IMR-90 (cell line): ENCODE results near the gene SNX22. TPM values are rescaled to one million over a fixed set of nuclear protein-coding genes. Genes with fewer than 3 reads are reported as not detected.
A peak's percentile ranks its signal among the peaks of the same experiment; 100 is the strongest.

Experiments used
- ATAC-seq: fragments of 200-7000 bp; cut with Tn5 transposase; 2 replicates; pipeline ENCODE4 v1.9.1; 2020; ENCODE audit warnings: low read depth, mild to moderate bottlenecking, moderate library complexity
- BruUV-seq: library from RNA; stranded (reverse); fragments of 400-500 nt; replicated peaks from 2 replicates; lab custom pipeline; 2021; lab: Mats Ljungman, UMichigan
- CTCF ChIA-PET: fragments of 300-600 bp; formaldehyde crosslinking; extraction: SDS; loops from one replicate; lab custom pipeline; 2021; ENCODE audit warnings: antibody characterized with exemption; lab: Yijun Ruan, JAX
- POLR2A ChIA-PET: fragments of 300-600 bp; sonication (Branson Sonifier 250); formaldehyde crosslinking; loops from one replicate; lab custom pipeline; 2022; ENCODE audit warnings: antibody characterized with exemption; ENCODE audit not compliant: unreplicated experiment; lab: Charles Lee
- DNase-seq: peaks from one replicate; pipeline ENCODE4 v3.0.0; 2013
- H2AFZ ChIP-seq: replicated peaks from 2 replicates; pipeline ENCODE3; 2013; ENCODE audit warnings: low read length, mild to moderate bottlenecking; ENCODE audit not compliant: poor library complexity
- H2AK5ac ChIP-seq: 2 replicates; pipeline ENCODE4 v1.6.1; 2013; ENCODE audit warnings: low read depth, low read length, inconsistent platforms
- H2AK9ac ChIP-seq: replicated peaks from 2 replicates; pipeline ENCODE3; 2013; ENCODE audit warnings: mild to moderate bottlenecking, low read depth, low read length, moderate library complexity; ENCODE audit not compliant: poor library complexity
- H2BK120ac ChIP-seq: 2 replicates; pipeline ENCODE4 v1.6.1; 2013; ENCODE audit warnings: low read depth, low read length, inconsistent platforms
- H2BK15ac ChIP-seq: 3 replicates; pipeline ENCODE4 v1.6.1; 2013; ENCODE audit warnings: low read depth, low read length, inconsistent platforms
- H2BK20ac ChIP-seq: 2 replicates; pipeline ENCODE4 v1.6.1; 2013; ENCODE audit warnings: low read depth, mild to moderate bottlenecking, inconsistent platforms, low read length, moderate library complexity
- H2BK5ac ChIP-seq: 2 replicates; pipeline ENCODE4 v1.6.1; 2013; ENCODE audit warnings: mild to moderate bottlenecking, low read depth, low read length, inconsistent platforms; ENCODE audit not compliant: poor library complexity, severe bottlenecking
- H3K14ac ChIP-seq: replicated peaks from 2 replicates; pipeline ENCODE4 v1.6.1; 2013; ENCODE audit warnings: low read depth, low read length, inconsistent platforms
- H3K18ac ChIP-seq: 2 replicates; pipeline ENCODE4 v1.6.1; 2013; ENCODE audit warnings: low read depth, low read length, control low read depth
- H3K23ac ChIP-seq: 2 replicates; pipeline ENCODE4 v1.6.1; 2013; ENCODE audit warnings: low read depth, low read length, inconsistent platforms
- H3K27ac ChIP-seq: 2 replicates; pipeline ENCODE4 v1.5.1; 2013; ENCODE audit warnings: mild to moderate bottlenecking, control low read depth, low read length; ENCODE audit not compliant: insufficient read depth
- H3K27me3 ChIP-seq: 2 replicates; pipeline ENCODE4 v1.6.1; 2013; ENCODE audit warnings: low read length; ENCODE audit not compliant: control insufficient read depth, insufficient read depth
- H3K36me3 ChIP-seq: 2 replicates; pipeline ENCODE4 v1.6.1; 2013; ENCODE audit warnings: low read length, mixed read lengths; ENCODE audit not compliant: control insufficient read depth, insufficient read depth
- H3K4ac ChIP-seq: 2 replicates; pipeline ENCODE4 v1.6.1; 2013; ENCODE audit warnings: low read depth, low read length, inconsistent platforms
- H3K4me1 ChIP-seq: 2 replicates; pipeline ENCODE4 v1.6.1; 2013; ENCODE audit warnings: low read length, mixed read lengths; ENCODE audit not compliant: control insufficient read depth, insufficient read depth
- H3K4me2 ChIP-seq: 2 replicates; pipeline ENCODE4 v1.6.1; 2013; ENCODE audit warnings: low read depth, mild to moderate bottlenecking, control low read depth, low read length, moderate library complexity
- H3K4me3 ChIP-seq: 2 replicates; pipeline ENCODE4 v1.5.1; 2013; ENCODE audit warnings: low read depth, mild to moderate bottlenecking, control low read depth, low read length, moderate library complexity; ENCODE audit not compliant: insufficient read depth
- H3K56ac ChIP-seq: 2 replicates; pipeline ENCODE4 v1.6.1; 2013; ENCODE audit warnings: low read length, inconsistent platforms; ENCODE audit not compliant: insufficient read depth; ENCODE audit errors: extremely low read depth
- H3K79me1 ChIP-seq, 2 experiments: 2 replicates each; pipeline ENCODE4 v1.6.1; 2013; ENCODE audit warnings: low read length in 2 of 2, inconsistent platforms in 1 of 2, low read depth in 1 of 2
- H3K9ac ChIP-seq: 2 replicates; pipeline ENCODE4 v1.6.1; 2013; ENCODE audit warnings: low read depth, low read length, control low read depth
- H3K9me1 ChIP-seq: 2 replicates; pipeline ENCODE4 v1.6.1; 2013; ENCODE audit warnings: low read length, inconsistent platforms; ENCODE audit not compliant: insufficient read depth
- H3K9me3 ChIP-seq: 2 replicates; pipeline ENCODE4 v1.6.1; 2013; ENCODE audit warnings: low read length; ENCODE audit not compliant: control insufficient read depth, insufficient read depth
- H4K20me1 ChIP-seq: 2 replicates; pipeline ENCODE4 v1.6.1; 2013; ENCODE audit warnings: low read length, inconsistent platforms; ENCODE audit not compliant: insufficient read depth
- H4K5ac ChIP-seq: 2 replicates; pipeline ENCODE4 v1.6.1; 2013; ENCODE audit warnings: mild to moderate bottlenecking, low read depth, low read length, control low read depth
- H4K8ac ChIP-seq, 2 experiments: 2 replicates each; pipeline ENCODE4 v1.6.1; 2013; ENCODE audit warnings: low read depth in 2 of 2, low read length in 2 of 2, control low read depth in 1 of 2, inconsistent platforms in 1 of 2
- H4K91ac ChIP-seq: 2 replicates; pipeline ENCODE4 v1.6.1; 2013; ENCODE audit warnings: low read depth, low read length, inconsistent platforms; ENCODE audit not compliant: insufficient read depth
- CHD1 ChIP-seq: IDR thresholded peaks from 2 replicates; pipeline ENCODE4 v1.6.1; 2012; ENCODE audit warnings: low read depth, low read length, improper control_type of control experiment
- MAFK ChIP-seq: IDR thresholded peaks from 2 replicates; pipeline ENCODE4 v1.6.1; 2012; ENCODE audit warnings: low read depth, low read length, improper control_type of control experiment
- MXI1 ChIP-seq: IDR thresholded peaks from 2 replicates; pipeline ENCODE4 v1.6.1; 2012; ENCODE audit warnings: low read depth, mild to moderate bottlenecking, low read length, moderate library complexity, borderline replicate concordance
- POLR2A ChIP-seq: IDR thresholded peaks from 2 replicates; pipeline ENCODE4 v1.6.1; 2012; ENCODE audit warnings: mild to moderate bottlenecking, low read depth, low read length
- WGBS, 2 experiments: methylation state at CpG; one replicate each; pipeline versions ENCODE4 v1.1.5 to v1.1.7; 2013; ENCODE audit warnings: missing lambda C conversion rate in 2 of 2; ENCODE audit not compliant: insufficient read length in 1 of 2; ENCODE audit errors: extremely low coverage in 2 of 2; 5-methylcytosine and 5-hydroxymethylcytosine counted together
- dilution Hi-C: fragments of 300-500 bp; cut with HindIII; formaldehyde crosslinking; loops from one replicate; pipeline ENCODE4 v1.14.3; 2018; ENCODE audit warnings: low sequenced_read_pairs; ENCODE audit not compliant: unreplicated experiment
- in situ Hi-C: fragments of 300-500 bp; cut with MboI; formaldehyde crosslinking; loops from 3 replicates; pipeline ENCODE4 v1.14.3; 2019; ENCODE audit warnings: low sequenced_read_pairs, inconsistent platforms, mixed read lengths
- intact Hi-C: fragments of 100-400 bp; cut with micrococcal nuclease; formaldehyde crosslinking; loops from 2 replicates; pipeline ENCODE4 v1.10.0; 2022
- polyA plus RNA-seq, 3 experiments: library from polyadenylated mRNA; depleted of rRNA; stranded (reverse); fragments of >200 nt; gene quantifications; 2 replicates each; pipeline ENCODE4 v1.2.3, GENCODE V29; 2012; ENCODE audit warnings: low replicate concordance in 1 of 3
- total RNA-seq: library from RNA; depleted of rRNA; stranded (reverse); fragments of >200 nt; gene quantifications from 2 replicates; pipeline ENCODE4 v1.2.3, GENCODE V29; 2012
- TF ChIP-seq, protein P1 (sequence below): conservative IDR thresholded peaks from 2 replicates; pipeline ENCODE4 v1.5.1; 2012; ENCODE audit warnings: mild to moderate bottlenecking, low read depth, low read length, improper control_type of control experiment

Gene SNX22
- total and polyA plus RNA-seq, 2 of the 4 experiments (the other 2 are of a cell fraction): 0.12 to 0.18 TPM

- ATAC-seq: 0 out of 2 replicates have a peak, but pooled peaks have one; percentile 16
- no peak for DNase-seq
- H3K9me1 ChIP-seq: peaks cover 9% of the 10 kb centered on the region
- no peak overlapping the region for H4K8ac ChIP-seq
- peaks cover 37 to 55% of the 10 kb centered on the region in 2 experiments for H3K79me1 ChIP-seq
- intact Hi-C loops: loop anchor here (5.0 kb wide), 1 partner anchor 35 kb away; no protein-coding TSS in a partner anchor
- TF ChIP-seq MAFK (peak; percentile 98), POLR2A (no peak), CHD1 (no peak), MXI1 (no peak)
- TF ChIP-seq, protein P1, sequence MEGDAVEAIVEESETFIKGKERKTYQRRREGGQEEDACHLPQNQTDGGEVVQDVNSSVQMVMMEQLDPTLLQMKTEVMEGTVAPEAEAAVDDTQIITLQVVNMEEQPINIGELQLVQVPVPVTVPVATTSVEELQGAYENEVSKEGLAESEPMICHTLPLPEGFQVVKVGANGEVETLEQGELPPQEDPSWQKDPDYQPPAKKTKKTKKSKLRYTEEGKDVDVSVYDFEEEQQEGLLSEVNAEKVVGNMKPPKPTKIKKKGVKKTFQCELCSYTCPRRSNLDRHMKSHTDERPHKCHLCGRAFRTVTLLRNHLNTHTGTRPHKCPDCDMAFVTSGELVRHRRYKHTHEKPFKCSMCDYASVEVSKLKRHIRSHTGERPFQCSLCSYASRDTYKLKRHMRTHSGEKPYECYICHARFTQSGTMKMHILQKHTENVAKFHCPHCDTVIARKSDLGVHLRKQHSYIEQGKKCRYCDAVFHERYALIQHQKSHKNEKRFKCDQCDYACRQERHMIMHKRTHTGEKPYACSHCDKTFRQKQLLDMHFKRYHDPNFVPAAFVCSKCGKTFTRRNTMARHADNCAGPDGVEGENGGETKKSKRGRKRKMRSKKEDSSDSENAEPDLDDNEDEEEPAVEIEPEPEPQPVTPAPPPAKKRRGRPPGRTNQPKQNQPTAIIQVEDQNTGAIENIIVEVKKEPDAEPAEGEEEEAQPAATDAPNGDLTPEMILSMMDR: no peak
- no peaks in the 10 kb centered on the region for H3K27me3 ChIP-seq
- no peak overlapping the region for H2BK20ac ChIP-seq
- no peak overlapping the region for H4K91ac ChIP-seq
- H3K9me3 ChIP-seq: no peaks in the 10 kb centered on the region
- no peak overlapping the region for H3K9ac ChIP-seq
- H2BK120ac ChIP-seq: no peak overlapping the region
- H2AFZ ChIP-seq: no peak overlapping the region
- H2AK9ac ChIP-seq: no peak overlapping the region
- peaks cover 29% of the 10 kb centered on the region; the same call in 1 of the 2 replicates for H4K20me1 ChIP-seq
- CTCF ChIA-PET: interaction anchor here (1.3 kb wide), 1 partner anchor 13 kb away, joined by 5 read pairs; no protein-coding TSS in a partner anchor
- POLR2A ChIA-PET: interaction anchor here (1.5 kb wide), 1 partner anchor 18 kb away, joined by 3 read pairs; the partner anchor contains the start of gene CIAO2A
- no peak overlapping the region for H3K27ac ChIP-seq
- dilution Hi-C loops: no loop called here
- no peak overlapping the region for H3K4me2 ChIP-seq
- no peak overlapping the region for H4K5ac ChIP-seq
- no peak overlapping the region for H2BK5ac ChIP-seq
- peaks cover 4% of the 10 kb centered on the region for H3K4me1 ChIP-seq
- H3K36me3 ChIP-seq: peaks cover 18% of the 10 kb centered on the region
- BruUV-seq: no TSS peak
- H3K56ac ChIP-seq: no peak overlapping the region
- no CpG with 5 or more reads among the region's 4 CpGs for WGBS, 2 experiments
- peak overlapping the region; percentile 32; the same call in 1 of the 2 replicates for H3K23ac ChIP-seq
- H3K4ac ChIP-seq: no peak overlapping the region
- in situ Hi-C loops: no loop called here
- no peak overlapping the region for H3K18ac ChIP-seq
- 0 out of 2 replicates have a peak overlapping the region, but pooled peaks have one; percentile 6 for H3K14ac ChIP-seq
- H2AK5ac ChIP-seq: no peak overlapping the region
- H2BK15ac ChIP-seq: no peak overlapping the region
- H3K4me3 ChIP-seq: no peak overlapping the region
These were observed 39.3 kb upstream of the SNX22 start for GRCh38 chr15:64112073-64112772.
